ENCODE results near the gene NCAPG.

NCAPG gene

DNA sequence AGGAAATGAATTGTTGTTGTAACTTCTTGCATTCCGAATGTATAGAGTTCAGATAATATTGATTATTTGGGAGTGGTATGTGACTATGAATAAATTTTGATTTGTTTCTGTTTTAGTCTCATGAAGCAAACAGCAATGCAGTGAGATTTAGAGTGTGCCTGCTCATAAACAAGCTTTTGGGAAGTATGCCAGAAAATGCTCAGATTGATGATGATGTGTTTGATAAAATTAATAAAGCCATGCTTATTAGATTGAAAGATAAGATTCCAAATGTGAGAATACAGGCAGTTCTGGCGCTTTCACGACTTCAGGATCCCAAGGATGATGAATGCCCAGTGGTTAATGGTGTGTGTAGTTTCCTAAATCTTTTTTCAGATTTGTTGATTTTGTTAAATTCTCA, 2.0 kb downstream of the NCAPG start:
- TF ChIP-seq GATA3 (IDR thresholded peaks at IDR 0.05; ENCODE audit: low read depth, low read length) = peak; percentile 51; the same call in 1 of the 2 replicates
- TF ChIP-seq GATA2 (IDR thresholded peaks at IDR 0.05; ENCODE audit: low read depth, low read length) = peak; percentile 42; the same call in 1 of the 2 replicates

DNA sequence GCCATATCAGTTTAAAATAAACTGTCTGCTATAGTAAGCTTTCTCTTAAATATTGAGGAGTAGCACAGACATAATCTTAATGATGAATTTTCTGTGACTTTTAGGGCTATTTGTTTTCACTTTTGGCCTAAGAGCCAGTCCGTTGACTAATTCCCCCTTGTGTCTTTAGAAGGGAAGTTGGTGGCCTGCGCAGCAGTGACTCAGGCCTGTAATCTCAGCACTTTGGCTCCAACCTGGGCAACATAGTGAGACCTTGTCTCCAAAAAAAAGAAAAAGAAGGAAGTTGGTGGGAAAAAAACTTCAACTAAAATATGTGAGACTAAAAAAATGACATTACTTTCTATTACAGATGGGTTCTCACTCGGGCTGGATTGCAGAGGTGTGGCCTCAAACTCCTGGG, 3.4 kb downstream of the NCAPG start:
- no peak for TF ChIP-seq GATA2 (IDR thresholded peaks at IDR 0.05; ENCODE audit: low read depth, low read length)
- TF ChIP-seq GATA3 (IDR thresholded peaks at IDR 0.05; ENCODE audit: low read depth, low read length) = no peak

DNA sequence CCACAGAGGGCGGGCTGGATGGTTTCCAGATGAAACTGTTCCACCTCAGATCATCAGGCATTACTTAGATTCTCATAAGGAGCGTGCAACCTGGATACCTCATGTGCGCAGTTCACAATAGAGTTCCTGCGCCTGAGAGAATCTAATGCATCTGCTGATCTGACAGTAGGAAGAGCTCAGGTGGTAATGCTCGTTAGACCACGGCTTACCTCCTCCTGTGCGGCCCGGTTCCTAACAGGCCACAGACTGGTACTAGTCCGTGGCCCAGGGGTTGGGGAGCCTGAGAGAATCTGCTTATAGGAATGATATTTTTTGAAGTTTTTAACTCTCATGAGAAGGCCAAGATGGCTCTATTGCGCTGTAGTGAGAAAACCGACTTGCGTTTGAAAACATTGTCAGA, 5.4 kb downstream of the NCAPG start:
- no peak for TF ChIP-seq GATA2 (IDR thresholded peaks at IDR 0.05; ENCODE audit: low read depth, low read length)
- TF ChIP-seq GATA3 (IDR thresholded peaks at IDR 0.05; ENCODE audit: low read depth, low read length) = no peak

DNA sequence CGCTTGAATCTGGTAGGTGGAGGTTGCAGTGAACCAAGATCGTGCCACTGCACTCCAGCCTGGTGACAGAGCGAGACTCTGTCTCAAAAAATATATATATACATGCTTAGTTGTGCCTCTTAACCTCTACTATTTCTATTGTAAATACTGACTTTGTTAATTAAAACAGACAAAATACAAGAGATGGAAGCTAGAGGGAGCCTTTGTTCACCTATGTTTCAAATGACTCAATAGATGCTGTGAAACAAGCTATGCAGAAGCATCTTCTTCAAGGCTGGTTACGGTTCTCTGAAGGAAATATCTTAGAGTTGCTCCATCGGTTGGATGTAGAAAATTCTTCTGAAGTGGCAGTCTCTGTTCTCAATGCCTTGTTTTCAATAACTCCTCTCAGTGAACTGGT, 6.2 kb downstream of the NCAPG start:
- TF ChIP-seq GATA3 (IDR thresholded peaks at IDR 0.05; ENCODE audit: low read depth, low read length) = no peak
- no peak for TF ChIP-seq GATA2 (IDR thresholded peaks at IDR 0.05; ENCODE audit: low read depth, low read length)

DNA sequence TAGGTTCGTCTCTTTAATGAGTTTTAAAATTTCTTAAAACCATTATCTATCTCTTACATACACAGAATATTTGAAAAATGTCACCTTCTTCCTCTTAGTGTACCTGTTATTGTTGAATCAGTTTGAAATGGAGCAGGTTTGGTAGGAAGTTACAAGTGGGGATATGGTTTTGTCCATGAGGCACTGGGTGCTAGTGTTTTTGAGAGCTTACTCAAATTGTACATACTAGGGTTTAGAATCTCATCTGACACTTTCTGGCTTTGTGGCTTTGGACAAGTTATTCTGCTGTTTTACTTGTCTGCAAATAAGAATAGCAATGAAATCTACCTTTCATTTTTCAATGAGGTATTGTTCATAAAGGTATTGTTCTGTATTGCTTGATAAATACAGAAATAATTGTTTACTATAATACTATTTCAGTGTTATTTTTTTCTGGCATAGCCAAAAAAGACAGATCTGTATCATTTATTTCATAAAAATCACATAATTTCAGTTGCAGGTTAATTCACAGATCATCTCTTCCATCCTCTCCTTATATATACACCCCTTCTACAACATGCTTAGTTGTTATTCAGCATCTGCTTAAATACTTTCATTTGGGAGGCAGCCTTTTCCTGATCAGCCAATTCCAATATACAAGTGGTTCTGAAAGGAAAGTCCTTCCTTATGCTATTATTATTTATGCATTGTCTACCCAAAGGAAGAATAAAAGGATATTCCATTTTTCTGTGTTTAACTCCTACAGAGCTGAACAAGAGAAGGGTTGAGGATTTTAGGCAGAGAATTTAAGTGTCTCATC, 13.3 kb downstream of the NCAPG start:
- no peak for TF ChIP-seq GATA2 (IDR thresholded peaks at IDR 0.05; ENCODE audit: low read depth, low read length)
- TF ChIP-seq GATA3 (IDR thresholded peaks at IDR 0.05; ENCODE audit: low read depth, low read length) = no peak

DNA sequence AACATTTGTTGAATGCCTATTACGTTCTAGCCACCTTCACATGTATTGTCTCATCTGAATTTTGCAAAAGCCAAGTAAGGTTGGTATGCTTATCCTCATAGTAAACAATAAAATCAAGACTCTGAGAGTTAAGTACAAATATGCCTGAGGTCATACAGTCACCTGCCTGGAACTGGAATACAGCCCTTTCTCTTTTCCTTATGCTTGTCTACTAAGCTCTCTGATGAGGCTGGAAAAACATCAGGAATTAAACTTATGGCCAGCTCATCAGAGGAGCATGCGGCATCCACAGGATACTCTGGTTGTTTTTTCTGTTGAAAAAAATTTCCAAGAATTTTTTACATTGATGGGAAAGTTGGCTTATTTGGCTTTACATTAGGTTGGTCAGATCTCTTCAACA, 35.5 kb downstream of the NCAPG start:
- no peak for TF ChIP-seq GATA2 (IDR thresholded peaks at IDR 0.05; ENCODE audit: low read depth, low read length)

DNA sequence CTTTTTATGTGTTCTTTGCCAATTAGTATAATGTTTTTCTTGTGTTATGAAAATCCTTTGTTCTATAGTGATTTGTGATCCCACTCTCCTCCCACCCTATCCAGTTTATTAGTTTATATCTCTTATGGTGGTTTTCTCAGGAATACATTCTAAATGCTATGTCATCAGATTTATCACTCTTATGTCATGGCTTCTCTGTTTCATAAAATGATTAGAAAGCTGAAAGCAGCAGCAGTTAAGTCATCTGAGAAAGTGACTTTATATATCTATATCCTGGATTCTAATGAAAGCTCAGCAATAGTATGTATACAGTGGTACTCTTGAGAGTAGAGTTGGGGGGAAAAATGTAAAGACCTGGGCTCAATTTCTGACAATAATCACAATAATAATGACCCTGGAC, 41.2 kb downstream of the NCAPG start:
- TF ChIP-seq GATA2 (IDR thresholded peaks at IDR 0.05; ENCODE audit: low read depth, low read length) = no peak
- TF ChIP-seq GATA3 (IDR thresholded peaks at IDR 0.05; ENCODE audit: low read depth, low read length) = no peak

DNA sequence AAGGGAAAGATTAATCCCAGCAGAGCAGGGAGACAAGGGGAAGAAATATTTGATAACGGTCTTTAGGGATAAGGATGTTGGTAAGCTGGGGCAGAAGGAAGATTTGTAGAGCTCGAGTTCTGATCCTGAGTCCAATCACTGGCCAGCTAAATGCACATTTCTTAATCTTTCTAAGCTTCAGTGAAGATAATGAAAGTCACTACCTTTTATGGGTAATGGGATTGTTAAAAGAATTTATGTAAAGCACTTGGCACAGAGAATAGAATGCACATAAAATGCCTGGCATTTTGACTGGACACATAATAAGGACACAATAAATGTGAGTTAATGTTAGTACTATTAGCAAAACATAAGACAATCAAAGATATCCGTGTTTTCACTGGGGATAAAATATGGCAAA, 43.3 kb downstream of the NCAPG start:
- TF ChIP-seq GATA2 (IDR thresholded peaks at IDR 0.05; ENCODE audit: low read depth, low read length) (no peak), GATA3 (IDR thresholded peaks at IDR 0.05; ENCODE audit: low read depth, low read length) (no peak)

DNA sequence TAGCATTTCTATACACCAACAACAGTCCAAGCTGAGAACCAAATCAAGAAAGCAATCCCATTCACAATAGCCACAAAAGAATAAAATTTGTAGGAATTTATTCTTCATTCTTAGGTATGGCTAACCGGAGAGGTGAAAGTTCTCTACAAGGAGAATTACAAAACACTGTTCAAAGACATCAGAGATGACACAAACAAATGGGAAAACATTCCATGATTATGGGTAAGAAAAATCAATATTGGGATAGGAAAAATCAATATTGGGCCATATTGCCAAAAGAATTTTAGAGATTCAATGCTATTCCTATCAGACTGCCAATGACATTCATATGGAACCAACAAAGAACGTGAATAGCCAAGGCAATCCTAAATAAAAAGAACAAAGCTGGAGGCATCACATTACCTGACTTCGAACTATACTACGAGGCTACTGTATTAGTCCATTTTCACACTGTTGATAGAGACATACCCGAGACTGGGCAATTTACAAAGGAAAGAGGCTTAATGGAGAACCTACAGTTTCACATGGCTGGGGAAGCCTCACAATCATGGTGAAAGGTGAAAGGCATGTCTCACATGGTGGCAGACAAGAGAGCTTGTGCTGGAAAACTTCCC, 49.1 kb downstream of the NCAPG start:
- TF ChIP-seq GATA3 (IDR thresholded peaks at IDR 0.05; ENCODE audit: low read depth, low read length) = no peak
- TF ChIP-seq GATA2 (IDR thresholded peaks at IDR 0.05; ENCODE audit: low read depth, low read length) = no peak

DNA sequence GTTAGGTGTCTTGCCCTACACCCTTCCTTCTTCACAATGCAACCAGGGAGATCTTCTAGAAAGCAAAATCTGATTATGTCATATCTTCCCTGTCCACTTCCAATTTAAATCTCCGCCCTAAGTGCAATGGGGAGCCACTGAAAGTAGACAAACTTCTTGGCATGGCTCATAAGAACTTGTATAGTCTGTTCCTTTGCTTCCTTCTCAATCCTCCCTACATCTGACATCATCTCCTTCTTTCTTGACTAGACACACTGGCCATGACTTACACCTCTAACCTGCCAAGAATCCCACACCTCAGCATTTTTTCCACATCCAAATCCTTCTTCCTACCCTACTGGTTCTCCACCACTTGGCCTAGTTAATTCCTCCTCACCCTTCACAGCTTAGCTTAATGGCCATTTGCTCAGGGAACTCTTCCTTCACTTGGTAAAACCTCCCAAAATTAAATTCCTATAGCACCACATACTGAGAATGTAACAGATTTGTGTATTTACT, 55.1 kb downstream of the NCAPG start:
- no peak for TF ChIP-seq GATA3 (IDR thresholded peaks at IDR 0.05; ENCODE audit: low read depth, low read length)
- TF ChIP-seq GATA2 (IDR thresholded peaks at IDR 0.05; ENCODE audit: low read depth, low read length) = no peak

DNA sequence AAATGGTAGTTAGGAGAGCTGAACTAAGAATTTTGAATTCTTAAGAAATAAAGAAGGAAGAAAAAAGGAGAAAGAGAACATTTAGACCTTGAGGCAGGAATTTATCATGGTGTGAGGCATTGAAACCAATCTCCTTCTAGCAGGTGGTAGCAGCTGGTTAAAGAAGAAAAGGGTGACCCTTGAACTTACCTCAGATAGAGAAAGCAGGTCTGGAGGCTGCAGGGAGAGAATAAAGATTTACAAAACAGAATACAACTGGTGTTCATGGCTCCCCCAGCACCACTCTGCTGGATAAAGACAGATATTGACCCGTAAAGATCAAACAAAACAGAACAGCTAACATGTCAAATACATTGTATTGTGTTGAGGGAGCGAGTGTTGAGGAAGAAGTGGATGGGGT, 56.0 kb downstream of the NCAPG start:
- TF ChIP-seq GATA3 (IDR thresholded peaks at IDR 0.05; ENCODE audit: low read depth, low read length) (no peak), GATA2 (IDR thresholded peaks at IDR 0.05; ENCODE audit: low read depth, low read length) (no peak)

DNA sequence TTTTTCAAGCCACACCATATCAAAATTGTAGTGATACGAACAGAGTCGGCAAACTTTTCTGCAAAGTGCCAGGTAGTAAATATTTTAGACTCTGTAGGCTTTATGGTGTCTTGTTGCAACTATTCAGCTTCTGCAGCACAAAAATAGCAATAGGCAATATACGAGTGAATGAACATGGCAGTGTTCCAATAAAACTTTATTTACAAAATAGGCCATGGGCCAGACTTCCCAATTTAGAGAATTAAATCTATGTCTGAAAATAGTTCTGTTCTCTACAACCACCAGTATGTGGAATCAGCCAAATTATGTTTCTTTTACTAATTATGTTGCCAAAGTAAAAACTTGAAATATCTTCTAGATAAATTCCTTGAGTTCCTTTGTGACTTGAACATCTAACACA, 56.5 kb downstream of the NCAPG start:
- no peak for TF ChIP-seq GATA3 (IDR thresholded peaks at IDR 0.05; ENCODE audit: low read depth, low read length)

DNA sequence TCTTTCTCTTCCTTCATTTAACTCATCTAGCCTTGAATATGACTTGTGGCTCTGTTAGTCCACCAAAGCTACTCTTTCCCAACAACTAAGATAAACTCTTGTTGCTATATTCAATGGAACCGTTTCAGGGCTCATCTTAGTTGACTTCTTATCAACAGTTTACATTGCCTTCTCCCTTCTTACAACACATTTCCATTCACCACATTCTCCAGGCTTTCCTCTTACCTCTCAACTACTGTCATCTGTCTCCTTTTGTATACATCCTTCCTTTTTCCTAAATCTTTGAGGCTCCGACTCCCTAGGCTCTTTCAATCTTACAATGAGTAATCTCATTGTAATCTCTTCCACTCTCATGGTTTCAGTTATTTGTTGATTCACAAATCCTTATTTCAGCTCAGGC, 58.5 kb downstream of the NCAPG start:
- TF ChIP-seq GATA2 (IDR thresholded peaks at IDR 0.05; ENCODE audit: low read depth, low read length) (no peak), GATA3 (IDR thresholded peaks at IDR 0.05; ENCODE audit: low read depth, low read length) (no peak)

DNA sequence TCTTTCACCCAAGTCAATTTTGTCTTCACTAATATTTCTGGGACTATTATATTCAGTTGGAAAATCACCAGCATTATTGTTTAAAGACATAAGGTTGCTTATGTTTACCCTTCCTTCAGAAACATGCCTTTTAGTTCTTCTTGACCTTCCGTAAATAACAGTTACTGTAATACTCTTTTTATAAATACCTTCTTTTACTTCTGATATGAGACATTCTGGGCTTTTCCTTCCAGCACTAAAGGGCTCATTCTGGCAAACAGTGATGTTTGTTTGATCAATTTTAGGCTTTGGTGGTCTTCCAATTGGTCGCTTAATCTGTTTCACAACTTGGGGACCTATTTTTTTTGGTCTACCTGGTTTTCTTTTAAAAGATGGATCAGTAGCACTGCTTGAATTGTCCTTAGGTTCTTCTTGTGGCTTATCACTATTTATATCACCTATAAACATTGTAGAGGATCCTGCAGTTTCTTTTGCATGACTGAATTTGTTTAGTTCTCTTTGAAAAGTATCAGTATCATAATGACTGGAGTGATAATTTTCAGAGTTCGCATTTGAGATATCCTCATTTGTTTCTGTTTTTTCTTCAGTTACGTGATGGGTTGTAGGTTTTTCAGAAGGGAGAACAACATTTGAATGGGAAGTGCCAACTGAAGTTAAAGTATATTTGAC, 64.8 kb downstream of the NCAPG start:
- TF ChIP-seq GATA3 (IDR thresholded peaks at IDR 0.05; ENCODE audit: low read depth, low read length) (no peak), GATA2 (IDR thresholded peaks at IDR 0.05; ENCODE audit: low read depth, low read length) (no peak)

DNA sequence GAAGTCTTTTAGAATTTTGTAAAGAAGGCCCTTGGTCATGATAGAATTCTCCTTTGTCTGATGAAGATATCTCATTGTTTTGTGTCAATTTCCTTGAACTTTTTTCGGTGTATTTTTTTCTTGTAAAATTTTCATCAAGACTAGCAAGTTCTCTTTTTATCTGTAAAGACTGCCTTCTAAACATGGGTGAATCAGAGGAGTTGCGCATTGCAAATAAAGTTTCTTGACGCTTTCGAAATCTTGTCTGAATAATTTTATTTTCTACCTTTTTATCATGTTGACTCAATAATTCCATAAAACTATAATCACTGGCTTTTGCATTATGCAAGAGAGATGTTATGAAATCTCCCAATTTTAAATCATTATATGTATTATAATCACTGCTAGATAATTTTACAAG, 66.2 kb downstream of the NCAPG start:
- TF ChIP-seq GATA2 (IDR thresholded peaks at IDR 0.05; ENCODE audit: low read depth, low read length) (no peak), GATA3 (IDR thresholded peaks at IDR 0.05; ENCODE audit: low read depth, low read length) (no peak)
